Activated naive CD4-positive, alpha-beta T cell treated with Interleukin-2 at 50 U/mL for 16 hours (primary cell): Measurements from ENCODE around the gene DAZAP1.
A peak's percentile ranks its signal among the peaks of the same experiment; 100 is the strongest.
"Not testable (repeated sequence)": the region's sequence is repeated elsewhere in the genome, so short reads cannot be mapped to it uniquely, and the experiment has no call there.

Source experiments
- DNase-seq: peaks from one replicate; pipeline ENCODE4 v3.0.0-alpha.2; 2020

The DAZAP1 gene

DNA sequence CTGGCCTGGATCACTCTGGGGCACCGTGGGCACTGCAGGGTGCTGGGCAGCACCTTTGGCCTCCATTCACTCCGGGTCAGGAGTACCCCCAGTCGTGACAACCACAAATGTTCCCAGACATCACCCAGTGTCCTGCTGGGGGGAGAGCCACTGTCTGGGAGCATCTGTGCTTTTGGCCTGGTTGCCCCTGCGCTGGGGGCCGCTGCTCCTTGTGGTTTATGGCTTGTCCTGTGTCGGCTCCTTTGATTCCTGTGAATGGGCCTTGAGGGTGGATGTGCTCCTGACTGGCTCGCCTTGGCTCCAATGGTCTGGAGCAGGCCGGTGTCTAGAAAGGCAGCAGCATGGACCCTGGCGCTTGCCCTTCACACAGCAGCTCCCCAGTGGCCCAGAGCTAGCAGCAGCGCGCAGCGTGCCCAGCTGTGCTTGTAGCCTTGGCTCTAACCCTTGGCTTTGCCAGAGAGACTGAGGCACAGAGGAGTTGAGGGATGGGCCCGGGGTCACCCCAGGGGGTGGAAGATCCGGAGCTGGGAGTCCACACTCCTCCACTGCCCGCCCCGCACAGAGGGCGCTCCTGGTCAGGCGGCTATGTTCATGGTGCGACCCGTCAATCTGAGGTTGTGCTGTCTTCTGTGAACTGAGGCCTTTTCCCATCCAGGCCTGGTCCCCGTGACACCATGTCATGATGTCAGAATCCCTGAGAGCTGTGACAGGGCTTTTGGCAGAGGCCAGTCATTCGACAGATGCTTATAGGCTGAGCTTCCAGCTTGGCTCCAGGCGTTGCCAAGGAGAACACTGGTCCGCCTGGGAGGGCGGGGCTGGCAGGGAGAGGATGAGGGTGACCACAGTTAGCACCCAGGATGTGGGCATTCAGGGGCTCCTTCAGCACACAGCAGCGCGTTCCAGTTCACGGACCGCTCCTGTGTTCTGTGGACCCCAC is 4.1 kb downstream of the DAZAP1 start:
- peak; percentile 21 for DNase-seq

DNA sequence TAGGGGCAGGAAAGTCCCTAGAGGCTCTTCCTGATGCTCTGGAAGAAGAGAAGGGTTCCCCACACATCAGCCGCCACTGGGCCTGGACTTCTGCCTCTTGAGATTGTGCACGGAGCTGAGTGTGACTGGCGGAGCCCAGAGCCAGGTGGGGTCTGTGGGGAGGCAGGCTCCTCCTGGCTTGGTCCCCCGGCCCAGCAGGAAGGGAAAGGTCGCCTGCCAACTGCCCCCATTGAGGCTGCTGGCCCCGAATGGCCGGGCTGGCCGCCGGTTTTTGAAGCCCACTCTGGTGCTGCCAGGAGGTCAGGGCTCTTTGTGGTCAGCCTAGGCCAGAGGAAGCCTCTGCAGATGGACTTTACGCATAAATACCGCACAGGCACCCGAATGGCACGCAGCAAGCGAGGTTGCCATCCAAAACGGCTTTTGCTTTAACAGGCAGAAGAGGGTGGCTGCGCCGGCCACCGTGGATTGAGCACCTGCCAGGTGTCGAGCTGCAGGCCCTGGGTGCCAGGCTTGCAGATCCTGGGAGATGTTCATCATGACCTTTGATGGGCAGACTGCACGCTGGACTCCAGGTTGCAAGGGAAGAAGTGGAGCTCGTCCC is 5.0 kb downstream of the DAZAP1 start:
- no peak for DNase-seq

DNA sequence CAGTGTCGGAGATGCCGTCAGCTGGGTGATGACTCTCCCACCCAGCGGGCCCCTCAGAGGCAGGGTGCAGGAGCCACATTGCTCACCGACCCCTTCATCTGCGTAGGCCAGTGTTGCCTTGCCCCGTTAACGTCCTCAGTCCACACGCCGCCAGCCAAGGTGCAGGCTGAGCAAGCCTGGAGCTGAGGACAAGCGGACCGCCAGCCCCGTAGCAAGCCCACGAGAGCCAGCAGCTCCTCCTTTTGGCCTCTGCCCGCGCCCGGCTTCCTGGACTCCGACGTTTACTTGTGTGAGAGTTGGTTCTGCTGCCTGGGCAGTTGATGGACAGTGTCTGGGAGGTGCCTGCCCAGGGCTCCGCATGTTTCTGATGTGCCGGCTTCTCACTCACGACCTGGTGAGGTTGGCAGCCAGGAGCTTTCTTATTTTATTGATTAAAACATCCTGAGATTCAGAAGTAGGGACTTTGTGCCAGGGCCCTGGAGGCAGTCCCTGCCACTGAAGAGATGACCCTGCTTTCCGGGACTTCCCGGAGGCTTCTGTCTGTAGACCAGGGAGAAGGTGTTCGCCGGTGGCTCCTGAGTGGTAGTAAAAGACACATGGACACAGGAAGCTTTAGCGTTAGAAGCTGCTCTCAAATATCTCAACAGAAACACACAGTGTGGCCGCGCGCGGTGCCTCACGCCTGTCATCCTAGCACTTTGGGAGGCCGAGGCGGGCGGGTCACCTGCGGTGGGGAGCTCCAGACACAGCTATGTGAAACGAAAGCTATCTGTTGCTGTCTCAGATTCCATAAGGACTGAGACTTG is 5.8 kb downstream of the DAZAP1 start:
- DNase-seq = peak; percentile 26

DNA sequence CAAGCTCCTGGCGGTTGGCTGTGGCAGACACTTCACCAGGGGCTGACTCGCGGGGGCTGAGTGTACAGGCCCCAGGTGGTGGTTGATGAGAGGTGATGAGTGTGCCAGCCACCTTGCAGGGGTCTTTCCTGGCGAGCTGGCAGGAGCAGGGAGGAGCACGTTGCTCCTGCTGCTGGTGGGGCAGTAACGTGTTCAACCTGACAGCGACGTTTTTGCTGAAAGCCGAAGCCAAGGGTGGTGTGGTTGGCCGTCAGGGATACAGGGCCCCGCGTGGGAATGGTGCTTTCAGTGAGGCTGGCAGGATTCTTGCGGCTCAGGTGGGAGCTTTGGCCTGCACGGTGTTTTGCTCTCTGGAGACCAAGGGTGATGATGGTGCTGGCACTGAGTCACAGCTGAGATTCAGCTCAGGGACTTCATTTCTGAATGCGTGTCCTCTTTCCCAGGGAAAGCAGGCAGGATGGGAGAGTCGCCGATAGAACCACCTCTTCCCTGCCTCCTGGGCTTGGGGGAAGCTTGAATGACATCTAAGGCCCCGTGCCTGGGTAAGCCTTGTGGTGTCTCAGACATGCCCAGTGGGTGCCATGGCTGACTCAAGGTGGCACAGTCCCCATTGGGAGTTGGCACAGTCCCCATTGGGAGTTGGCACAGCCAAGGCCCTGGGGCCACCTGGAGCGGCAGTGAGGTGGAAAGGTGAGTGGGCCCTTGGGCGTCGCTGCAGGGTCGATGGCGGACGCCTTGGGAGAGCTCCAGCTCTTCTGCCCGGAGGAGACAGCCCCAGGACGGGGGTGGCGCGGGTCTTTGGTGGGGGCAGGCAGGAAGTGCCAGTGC is 8.8 kb downstream of the DAZAP1 start:
- DNase-seq = no peak

DNA sequence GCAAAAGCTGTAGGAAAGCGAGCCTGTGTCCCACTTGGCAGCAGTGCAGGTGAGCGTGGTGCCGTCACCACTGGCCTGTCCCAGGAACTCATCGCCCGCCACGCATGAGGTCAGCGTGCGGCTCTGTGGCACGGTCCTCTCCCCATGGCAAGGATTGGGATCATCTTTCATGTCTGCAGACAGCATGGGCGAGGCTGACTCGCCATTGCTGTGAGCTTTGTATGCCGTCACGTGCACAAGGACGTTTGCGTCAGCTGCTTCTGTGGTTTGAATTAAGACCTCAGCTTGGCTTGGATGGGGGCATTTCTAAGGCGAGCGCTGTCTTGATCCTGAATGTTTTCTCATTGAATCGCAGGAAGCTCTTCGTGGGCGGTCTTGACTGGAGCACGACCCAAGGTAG is 9.8 kb downstream of the DAZAP1 start:
- DNase-seq = no peak

DNA sequence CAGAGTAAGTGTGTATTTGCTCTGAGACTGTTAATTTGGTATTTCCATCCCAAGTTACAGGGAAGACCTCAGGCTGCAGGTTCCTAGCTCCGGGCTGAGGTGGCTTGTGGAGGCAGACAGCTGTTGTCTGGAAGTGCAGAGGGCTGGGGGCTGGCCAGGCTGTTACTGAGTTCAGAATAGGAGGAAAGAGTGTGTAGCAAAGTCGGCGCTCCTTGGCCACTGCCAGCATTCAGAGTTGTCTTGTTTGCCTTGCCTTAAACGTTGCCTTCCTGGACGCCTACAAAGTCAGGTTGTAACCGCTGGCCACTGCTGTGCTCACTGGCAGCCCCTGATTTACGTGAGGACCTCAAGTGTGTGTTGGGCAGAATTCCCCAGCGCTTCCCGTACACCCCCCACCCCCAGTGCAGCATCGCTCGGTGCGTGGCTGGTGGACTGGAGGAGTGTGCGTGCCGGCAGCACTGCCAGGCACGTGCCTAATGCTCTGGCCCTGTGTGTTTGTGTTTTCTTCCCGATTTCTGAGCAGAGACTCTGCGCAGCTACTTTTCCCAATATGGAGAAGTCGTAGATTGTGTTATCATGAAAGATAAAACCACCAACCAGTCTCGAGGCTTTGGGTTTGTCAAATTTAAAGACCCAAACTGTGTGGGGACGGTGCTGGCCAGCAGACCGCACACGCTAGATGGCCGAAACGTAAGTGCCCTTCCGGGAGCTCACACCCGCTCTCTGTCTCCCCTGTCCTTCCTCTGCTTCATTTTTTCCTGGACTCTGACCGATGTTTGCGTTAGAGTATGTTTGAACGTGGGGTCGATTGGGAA is 10.5 kb downstream of the DAZAP1 start:
- no peak for DNase-seq

DNA sequence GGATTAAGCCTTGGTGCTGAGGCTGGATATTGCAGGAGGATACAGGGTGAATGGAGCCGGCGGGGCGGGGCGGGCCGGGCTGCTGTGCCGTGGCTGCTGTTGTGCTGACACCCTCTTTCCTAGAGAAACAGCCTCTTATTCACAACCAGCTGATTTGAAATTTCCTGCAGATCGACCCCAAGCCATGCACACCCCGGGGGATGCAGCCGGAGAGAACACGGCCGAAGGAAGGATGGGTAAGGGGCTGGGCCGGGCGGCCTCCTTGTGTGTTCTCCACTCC is 11.1 kb downstream of the DAZAP1 start:
- DNase-seq = no peak

DNA sequence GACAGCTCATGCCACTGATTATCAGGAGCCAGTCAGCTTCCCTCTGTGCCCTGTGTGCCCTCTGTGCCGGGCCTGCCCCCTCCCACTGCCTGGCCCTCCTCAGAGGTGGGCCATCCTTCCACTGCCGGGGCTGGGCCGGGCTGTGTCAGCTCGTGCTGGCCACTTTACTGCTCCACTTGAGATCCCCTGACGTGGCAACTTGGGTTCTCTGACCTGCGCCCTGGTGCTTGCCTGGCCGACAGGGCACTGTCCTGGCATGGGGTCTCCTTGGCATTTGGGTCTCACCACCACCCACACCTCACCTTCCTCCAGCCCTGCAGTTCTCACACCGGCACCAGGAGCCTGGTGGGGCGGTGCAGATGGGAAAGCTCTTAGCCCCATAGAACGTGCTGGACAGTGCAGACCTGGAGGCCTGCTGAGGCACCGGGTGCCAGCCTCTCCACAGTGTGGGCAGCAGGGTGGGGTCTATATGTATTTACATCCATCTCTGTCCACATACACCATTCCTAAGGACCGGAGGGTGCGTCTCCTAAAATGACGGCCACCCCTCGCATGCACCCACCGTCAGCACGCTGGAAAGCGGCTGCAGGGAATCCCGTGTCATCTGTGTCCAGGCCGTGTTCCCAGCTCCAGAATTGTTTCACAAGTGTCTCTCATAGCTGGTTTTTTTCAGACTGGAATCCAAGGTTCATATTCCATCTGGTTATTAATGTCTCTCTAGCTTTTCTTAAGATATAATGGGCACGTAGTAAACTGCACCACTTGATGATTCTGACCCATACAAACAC is 11.8 kb downstream of the DAZAP1 start:
- DNase-seq = no peak

DNA sequence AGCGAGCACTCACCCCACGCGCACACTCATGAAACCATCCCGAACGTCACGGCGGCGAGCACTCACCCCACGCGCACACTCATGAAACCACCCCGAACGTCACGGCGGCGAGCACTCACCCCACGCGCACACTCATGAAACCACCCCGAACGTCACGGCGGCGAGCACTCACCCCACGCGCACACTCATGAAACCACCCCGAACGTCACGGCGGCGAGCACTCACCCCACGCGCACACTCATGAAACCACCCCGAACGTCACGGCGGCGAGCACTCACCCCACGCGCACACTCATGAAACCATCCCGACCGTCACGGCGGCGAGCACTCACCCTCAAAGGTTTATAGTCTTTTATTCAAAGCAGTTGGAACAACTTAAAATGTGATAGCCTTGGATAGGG is 12.7 kb downstream of the DAZAP1 start:
- not testable (repeated sequence) for DNase-seq

DNA sequence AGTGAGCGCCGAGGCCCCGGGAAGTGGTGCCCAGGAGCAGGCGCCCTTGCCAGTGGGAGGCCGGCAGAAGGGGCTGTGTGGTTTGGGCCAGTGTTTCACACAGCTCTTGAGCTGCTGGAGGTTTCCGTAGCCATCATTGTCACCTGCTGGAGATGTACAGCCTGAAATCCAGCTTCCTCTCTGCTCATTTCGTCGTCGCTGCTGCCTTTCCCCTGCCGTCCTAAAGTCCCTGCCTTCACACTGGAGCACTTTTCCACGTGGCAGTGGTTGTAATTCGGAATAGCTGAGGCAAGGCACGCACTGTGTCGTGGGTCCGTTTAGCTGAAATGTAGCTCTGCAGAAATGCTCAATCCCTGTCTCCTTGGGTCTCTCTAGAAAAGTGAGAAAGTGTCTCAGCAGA is 13.2 kb downstream of the DAZAP1 start:
- no peak for DNase-seq

DNA sequence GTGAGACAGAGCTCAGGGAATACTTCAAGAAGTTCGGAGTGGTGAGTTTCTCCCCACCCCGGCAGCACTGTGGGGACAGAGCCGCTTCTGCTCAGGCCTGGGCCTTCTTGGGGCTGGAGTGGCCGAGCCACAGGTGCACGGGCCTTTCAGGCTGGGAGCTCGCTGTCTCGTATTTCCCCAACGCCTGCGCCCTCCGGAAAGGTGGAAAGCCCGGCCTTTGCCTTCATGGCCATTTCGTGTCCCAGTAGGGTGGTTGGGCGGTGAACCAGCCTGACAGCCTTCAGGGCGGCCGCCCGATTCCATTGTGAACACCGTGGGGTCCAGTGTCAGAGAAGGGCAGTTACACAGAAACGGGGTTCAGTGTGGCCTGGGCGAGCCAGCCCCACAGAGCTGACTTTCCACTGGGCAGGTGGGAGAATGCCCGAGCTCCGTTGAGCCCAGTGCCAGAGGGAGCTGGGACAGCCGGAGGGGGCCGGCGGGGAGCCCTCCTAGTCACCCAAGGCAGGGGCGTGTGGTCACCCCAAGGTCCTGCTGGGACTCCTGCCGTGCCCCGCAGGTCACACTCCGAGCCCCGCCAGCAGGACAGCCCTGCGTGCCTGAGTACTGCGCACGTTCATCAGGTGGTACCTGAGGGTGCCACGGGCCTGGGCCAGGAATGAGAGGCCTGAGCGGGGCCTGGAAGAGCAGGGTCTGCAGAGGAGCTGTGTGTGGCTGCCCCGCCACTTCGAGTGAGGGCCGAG is 14.0 kb downstream of the DAZAP1 start:
- DNase-seq = no peak

DNA sequence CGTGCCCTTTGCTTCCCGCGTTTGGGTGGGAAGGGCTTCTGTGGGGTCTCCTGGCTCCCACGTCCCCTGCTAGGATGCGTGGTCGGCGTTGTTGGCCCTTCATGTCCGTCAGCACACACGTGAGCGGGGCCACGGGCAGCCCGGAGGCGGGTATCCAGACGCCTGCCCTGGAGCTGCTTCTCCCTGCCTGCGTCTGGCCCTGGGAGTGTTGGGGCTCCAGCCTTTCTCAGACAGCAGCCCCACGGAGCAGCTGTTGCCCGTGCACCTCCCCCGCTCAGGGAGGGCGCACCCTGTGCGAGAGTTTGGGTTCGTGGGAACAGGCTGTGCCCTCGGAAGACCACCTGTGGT is 14.5 kb downstream of the DAZAP1 start:
- DNase-seq = no peak

DNA sequence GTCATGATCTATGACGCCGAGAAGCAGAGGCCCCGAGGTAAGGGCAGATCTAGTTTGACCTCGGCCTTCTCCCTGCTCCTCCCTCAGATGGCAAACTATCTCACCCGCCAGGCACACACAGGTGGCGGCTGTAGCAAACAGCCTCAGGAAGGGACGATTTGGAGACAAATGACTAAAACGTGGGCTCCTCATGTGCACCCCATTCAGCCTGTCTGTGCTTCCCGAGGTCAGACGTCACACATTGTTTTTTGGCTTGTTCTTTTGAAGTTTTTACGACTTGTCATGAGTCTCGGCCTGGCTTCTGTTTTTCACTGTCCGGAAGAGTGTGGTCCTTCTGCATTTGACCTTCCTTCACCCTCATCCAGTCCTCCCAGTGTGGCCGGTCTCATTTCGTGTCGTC is 15.0 kb downstream of the DAZAP1 start:
- no peak for DNase-seq

DNA sequence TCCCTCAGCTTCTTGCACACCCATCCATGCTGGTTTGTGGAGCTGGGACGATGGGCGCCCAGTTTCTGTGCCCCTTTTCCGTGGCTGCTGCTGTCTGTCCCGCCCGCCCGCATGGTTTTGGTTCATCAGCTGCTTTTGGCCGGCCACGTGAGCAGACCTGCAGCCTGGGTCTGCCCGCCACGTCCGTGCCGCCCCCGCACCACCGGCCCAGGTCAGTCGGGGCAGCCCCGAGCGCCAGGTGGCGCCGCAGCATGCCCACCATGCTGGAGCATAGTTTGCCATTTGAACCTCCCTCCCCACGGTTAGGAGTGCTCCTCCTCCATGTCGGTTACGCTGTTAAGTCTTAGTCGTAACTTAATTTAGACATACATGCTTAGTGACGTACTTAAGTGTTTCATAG is 15.6 kb downstream of the DAZAP1 start:
- no peak for DNase-seq

DNA sequence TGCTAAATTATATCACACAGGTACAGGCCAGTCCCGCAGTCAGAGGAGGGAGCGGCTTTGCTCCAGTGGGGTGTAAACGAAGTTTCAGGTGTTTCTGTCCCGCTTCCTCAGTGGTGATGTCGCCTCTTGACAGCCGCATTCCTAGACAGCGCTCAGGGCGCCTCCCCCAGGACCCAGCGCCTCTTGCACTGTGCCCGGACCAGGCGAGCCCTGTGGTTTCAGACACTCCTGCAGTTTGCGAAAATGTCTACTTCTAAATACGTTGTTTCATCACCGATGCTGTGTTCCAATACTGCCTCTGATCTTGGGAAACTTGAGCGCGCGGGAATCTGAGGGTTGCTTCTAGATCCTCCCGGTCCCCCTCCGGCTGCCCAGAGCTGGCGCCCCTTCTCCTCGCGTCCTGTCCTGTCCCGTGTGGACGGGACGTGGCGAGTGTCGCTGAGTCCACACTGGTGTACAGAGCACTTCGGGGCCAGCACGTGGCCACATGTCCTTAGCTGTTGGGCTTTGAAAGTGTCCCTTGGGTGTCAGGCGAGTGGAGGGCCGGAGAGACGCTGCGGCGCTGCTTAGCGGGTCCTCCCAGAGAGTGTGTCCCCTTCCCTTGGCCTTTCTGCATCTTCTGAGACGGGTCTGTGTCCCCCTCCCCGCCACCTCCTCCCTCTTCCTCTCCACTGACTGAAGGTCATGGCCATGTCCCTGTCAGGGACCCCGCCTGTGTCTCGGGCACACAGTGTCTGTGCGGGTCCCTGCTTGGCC is 16.2 kb downstream of the DAZAP1 start:
- DNase-seq = no peak

DNA sequence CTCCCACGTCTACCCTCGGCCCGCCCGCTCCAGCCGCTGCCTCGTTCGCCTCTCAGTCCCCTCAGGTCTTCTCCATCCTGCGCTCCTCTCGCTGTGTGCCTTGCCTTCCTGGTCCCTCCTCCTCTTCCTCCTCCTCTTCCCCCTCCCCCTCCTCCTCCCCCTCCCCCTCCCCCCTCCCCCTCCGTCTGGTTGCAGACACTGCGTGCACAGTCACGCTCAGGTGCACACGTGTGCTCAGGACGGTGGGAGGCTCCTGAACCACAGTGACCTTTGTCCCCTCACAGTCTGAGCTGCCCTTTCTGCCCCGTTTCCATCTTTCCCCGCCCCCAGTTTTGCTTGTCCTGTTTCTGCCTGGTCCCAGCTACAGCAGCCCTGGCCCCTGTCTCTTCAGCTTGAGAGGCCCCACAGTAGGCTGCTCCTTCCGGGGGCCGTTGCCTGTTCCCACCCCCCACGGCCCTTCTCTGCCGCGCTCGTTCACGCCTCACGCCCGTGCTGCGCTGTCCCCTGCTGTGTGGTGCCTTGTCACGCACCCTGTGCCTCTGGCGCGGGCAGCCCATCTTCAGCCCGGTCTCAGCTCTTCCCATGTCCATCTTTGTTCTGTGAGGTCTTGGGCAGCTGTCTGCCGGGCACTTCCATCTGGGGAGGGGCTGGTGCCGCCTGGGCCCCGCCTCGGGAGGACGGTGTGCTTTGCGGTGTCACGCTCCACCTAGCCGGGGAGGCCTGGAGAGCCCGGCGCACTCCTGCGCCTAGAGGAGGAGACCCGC is 17.0 kb downstream of the DAZAP1 start:
- DNase-seq = no peak

DNA sequence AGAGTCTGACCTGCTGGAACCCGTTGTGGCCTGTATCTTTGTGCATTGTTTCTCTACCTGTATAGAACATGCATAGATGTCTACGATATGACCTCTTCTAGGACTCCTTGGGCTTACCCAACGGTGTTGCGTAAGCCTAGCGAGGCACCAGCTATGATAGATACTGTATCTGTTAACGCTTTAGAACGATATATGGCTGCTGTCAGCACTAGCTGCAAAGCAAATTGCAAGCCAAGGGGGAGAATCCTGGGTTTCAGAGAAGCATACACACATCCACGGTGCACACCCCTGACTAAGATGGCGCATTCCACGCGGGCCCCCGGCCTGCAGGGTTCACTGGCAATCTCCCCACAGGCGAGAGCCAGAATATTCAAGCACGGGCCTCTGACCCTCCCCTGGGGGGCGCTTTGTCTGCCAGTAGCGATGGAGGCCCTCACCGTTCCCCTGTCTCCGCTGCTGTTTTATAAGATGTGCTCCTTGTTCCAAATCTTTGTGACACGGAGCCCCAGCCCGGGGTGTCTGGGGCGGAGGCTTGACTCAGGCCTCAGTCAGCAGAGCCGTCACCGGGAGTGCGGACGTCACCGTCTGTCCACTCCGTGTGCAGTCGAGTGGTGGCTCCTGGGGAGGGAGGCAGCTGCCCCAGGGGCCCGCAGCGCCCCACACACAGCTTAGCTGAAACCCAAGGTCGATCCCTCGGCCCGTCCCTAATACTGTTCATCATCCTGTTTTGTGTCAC is 17.9 kb downstream of the DAZAP1 start:
- DNase-seq = no peak

DNA sequence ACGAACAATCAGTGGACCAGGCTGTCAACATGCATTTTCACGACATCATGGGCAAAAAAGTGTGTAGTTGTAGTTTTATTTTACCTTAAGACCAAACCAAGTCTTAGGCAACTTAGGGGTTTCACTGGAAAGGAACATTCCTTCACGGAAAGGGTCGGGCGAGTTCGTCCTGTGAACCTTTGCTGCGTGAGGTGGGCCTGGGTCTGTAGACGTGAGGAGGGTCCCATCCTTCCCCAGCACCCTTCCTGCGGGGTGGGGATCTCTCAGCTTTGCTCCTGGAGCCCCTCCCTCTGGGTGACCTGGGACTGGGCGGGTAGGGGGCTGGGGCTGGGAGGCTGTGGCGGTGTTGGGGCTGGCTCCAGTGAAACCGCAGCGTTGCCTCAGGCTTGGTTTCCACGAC is 18.5 kb downstream of the DAZAP1 start:
- DNase-seq = no peak
